Measurements from ENCODE around the gene HNRNPUL1.

HNRNPUL1 gene

DNA sequence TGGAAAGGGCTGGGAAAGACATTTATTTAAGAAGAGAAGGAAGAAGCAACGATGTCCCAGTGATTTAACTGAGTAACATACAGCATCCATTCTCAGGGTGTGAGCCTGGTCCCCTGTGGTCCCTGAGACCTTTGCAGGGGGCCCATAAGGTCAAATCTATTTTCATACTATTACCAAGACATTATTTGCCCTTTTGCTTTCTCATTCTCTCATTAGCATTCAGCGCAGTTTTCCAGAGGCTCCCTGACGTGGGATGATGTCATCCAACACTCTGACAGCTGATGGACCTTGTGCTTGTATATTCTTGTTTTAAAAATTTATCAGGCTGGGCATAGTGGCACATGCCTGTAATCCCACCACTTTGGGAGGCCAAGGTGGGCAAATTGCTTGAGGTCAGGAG lies 18.3 kb upstream of the HNRNPUL1 start:
- no peak overlapping the region for H3K4me3 ChIP-seq (ENCODE audit: low read length)
- no peak for TF ChIP-seq ZNF274 (IDR thresholded peaks at IDR 0.05; ENCODE audit: low read depth, low read length)

- no peak for TF ChIP-seq ZNF274 (IDR thresholded peaks at IDR 0.05; ENCODE audit: low read depth, low read length)
- no peak overlapping the region for H3K4me3 ChIP-seq (ENCODE audit: low read length)
These were observed 15.3 kb upstream of the HNRNPUL1 start for GRCh38 chr19:41248895-41249294.

DNA sequence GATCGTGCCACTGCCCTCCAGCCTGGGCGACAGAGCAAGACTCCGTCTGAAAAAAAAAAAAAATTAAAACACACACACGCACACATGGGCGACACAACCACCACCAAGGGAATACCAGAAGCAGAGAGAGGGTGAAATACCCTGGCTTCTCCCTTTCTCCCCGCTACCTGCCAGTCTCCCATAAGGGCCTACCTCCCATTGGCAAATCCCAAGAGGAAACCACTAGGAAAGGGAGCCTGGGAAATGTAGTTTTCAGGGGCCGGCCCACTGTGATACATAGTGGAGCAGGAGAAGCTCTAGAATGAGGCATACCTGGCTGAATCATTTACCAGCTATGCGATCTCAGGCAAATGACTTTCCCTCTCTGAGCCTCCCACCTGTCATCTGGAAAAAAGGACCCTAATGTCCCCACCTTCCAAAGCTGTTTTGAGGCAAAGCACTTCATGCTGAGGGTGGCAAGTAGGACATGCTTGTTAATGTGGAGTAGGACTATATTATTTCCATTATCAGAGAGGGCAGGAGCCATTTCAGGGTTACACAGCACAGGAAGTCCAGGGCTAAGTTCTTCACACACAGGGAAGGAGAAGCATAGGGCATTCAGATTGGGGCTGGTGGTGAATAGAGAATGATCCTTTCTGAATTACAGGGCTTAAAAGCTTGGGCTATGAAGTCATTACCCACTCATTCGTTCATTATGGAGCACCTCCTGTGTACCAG lies 14.3 kb upstream of the HNRNPUL1 start:
- H3K4me3 ChIP-seq (ENCODE audit: low read length), result no peak overlapping the region
- TF ChIP-seq ZNF274 (IDR thresholded peaks at IDR 0.05; ENCODE audit: low read depth, low read length), result no peak

DNA sequence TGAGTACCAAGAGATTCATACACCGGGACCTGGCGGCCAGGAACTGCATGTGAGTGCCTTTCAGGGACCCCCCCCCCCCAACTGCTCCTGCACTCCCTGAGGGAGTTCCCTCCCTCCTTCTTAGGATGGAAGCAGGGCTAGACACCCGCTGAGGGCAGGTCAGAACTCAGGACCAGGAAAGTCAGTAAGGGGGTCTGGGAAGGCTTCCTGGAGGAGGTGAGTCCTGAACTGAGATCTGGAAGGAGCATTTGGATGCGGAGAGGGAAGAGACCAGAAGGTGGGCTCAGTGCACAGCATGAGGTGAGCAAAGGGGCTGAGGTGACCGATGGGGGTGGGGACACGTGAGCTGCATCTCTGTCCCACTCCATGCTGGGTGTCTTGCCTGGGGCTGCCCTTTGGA lies 10.5 kb upstream of the HNRNPUL1 start:
- no peak for TF ChIP-seq ZNF274 (IDR thresholded peaks at IDR 0.05; ENCODE audit: low read depth, low read length)
- H3K4me3 ChIP-seq (ENCODE audit: low read length), result no peak overlapping the region

DNA sequence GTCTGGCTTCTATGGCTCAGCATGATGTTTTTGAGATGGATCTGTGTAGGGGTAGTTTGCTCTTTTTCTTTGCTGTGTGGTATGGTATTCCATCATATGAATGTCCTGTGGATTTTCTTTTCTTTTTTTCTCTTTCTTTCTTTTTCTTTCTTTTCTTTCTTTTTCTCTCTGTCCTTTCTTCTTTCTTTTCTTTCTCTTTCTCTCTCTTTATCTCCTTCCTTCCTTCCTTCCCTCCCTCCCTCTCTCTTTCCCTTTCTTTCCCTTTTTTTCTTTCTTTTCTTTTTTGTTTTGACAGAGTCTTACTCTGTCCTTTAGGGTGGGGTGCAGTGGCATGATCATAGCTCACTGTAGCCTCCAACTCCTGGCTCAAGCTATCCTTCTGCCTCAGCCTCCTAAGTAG lies 9.0 kb upstream of the HNRNPUL1 start:
- no peak overlapping the region for H3K4me3 ChIP-seq (ENCODE audit: low read length)
- TF ChIP-seq ZNF274 (IDR thresholded peaks at IDR 0.05; ENCODE audit: low read depth, low read length), result no peak

GRCh38 chr19:41261474-41262190 lies 2.5 kb upstream of the HNRNPUL1 start:
- peak overlapping the region; percentile 94 for H3K4me3 ChIP-seq (ENCODE audit: low read length)
- no peak for TF ChIP-seq ZNF274 (IDR thresholded peaks at IDR 0.05; ENCODE audit: low read depth, low read length)

GRCh38 chr19:41263042-41263849 lies 926 bp upstream of the HNRNPUL1 start:
- H3K4me3 ChIP-seq (ENCODE audit: low read length), result peak overlapping the region; percentile 94
- no peak for TF ChIP-seq ZNF274 (IDR thresholded peaks at IDR 0.05; ENCODE audit: low read depth, low read length)

DNA sequence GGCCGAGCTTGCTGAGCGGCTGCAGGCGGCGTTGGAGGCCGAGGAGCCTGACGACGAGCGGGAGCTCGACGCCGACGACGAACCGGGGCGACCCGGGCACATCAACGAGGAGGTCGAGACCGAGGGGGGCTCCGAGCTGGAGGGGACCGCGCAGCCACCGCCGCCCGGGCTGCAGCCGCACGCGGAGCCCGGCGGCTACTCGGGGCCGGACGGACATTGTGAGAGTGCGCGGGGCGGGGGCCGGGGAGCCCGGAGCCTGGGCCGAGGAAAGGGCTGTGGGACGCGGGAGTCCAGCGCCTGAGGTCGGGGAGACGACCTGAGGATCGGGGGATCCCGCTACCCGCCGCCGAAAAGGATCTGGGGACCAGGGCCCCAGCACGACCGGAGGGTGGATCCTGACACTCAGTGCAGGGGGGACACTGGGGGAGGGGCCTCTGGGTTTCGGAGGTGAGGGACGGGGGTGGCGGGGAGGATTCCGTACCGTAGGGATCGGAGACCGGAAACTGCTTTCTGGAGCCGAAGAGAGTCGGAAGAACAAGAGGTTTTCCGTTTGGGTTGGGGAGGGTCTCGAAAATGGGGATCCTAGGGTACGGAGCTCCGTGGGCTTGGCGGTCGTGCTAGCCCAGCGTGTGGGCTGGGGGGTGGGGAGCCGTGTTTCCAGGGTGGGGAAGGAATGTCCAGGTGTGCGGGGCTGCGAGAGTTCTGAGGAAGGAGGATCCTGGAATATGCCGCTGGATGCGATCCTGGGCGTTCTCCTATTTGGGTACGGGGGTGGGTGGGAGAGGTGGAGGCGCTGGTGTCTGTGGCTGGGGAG lies 616 bp downstream of the HNRNPUL1 start:
- no peak for TF ChIP-seq ZNF274 (IDR thresholded peaks at IDR 0.05; ENCODE audit: low read depth, low read length)
- H3K4me3 ChIP-seq (ENCODE audit: low read length), result peak overlapping the region; percentile 85

DNA sequence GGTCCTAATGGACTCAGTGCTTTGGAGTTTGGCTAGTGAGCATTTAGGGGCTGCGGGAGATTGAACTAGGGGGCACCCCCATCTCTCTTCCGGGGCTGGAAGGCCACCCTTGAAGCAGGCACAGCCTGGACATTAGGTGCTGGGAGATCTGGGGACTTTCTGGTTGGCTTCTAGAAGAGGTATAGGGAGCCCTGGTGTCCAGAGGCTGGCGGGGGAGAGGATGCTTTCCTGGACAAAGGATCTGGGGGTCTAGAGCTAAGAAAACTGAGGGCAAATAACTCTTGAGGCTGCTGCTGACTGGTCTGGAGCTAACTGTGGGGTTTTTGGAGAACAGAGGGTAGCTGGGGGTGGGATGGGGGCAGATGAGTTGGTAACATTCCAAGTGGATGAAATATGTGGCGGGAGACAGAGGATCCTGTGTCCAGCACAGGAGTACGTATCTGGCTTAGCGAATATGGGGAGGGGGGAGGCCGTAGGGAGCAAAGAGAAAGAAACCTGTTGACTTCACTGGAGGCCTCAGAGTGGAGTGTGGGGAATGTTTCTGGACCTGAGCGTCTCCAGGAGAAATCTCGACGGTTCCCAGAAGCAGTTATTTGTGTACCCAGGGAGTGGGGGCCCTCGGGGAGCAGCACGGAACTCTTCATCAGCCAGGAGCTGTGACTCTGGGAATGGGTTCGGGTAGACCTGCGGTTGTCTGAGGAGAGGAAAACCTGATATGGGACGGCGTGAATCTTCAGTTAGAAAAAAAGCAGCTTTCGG lies 1.4 kb downstream of the HNRNPUL1 start:
- no peak for TF ChIP-seq ZNF274 (IDR thresholded peaks at IDR 0.05; ENCODE audit: low read depth, low read length)
- H3K4me3 ChIP-seq (ENCODE audit: low read length), result peak overlapping the region; percentile 85

DNA sequence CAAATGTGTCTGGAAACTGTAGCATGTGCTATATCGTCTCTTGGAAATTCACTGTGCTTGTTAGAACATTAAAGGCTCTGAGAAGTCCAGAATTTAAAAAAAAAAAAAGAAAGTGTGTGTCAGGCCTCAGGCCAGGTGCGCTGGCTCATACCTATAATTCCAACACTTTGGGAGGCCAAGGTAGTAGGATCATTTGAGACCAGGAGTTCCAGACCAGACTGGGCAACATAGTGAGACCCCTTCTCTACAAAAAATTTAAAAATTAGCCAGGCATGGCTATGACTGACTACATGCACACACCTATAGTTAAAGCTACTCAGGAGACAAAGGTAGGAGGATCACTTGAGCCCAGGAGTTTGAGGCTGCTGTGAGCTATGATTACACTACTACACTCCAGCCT lies 4.9 kb downstream of the HNRNPUL1 start:
- TF ChIP-seq ZNF274 (IDR thresholded peaks at IDR 0.05; ENCODE audit: low read depth, low read length), result no peak
- no peak overlapping the region for H3K4me3 ChIP-seq (ENCODE audit: low read length)

DNA sequence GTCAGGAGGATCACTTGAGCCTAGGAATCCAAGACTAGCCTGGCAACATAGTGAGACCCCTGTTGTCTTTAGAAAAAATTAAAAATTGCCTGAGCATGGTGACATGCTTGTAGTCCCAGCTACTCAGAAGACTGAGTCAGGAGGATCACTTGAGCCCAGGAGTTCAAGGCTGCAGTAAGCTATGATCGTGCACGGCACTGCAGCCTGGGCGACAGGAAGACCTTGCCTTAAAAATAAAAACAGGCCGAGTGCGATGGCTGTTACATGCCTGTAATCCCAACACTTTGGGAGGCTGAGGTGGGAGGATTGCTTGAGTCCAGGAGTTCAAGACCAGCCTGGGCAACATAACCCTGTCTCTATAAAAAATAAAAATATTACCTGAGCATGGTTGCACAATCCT lies 5.4 kb downstream of the HNRNPUL1 start:
- no peak overlapping the region for H3K4me3 ChIP-seq (ENCODE audit: low read length)
- TF ChIP-seq ZNF274 (IDR thresholded peaks at IDR 0.05; ENCODE audit: low read depth, low read length), result no peak

DNA sequence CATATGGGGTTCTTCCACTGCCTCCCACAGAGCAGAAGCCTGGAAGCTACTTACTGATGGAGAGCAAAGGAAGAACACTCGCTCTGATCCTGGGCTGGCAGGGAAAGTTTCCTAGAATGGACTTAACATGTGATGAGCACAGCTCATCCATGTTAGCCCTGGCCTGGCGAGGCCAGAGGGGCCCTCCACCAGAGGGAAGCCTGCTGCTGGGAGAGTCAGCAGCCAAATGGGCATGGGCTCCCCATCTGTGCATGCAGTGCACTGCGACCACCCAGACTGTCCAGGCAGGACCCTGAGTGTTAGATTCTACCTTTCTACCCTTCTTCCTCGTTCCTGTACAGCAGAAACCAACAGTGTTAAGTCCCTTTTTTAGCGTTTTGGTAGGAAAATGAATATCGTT lies 8.9 kb downstream of the HNRNPUL1 start:
- H3K4me3 ChIP-seq (ENCODE audit: low read length), result no peak overlapping the region
- no peak for TF ChIP-seq ZNF274 (IDR thresholded peaks at IDR 0.05; ENCODE audit: low read depth, low read length)

DNA sequence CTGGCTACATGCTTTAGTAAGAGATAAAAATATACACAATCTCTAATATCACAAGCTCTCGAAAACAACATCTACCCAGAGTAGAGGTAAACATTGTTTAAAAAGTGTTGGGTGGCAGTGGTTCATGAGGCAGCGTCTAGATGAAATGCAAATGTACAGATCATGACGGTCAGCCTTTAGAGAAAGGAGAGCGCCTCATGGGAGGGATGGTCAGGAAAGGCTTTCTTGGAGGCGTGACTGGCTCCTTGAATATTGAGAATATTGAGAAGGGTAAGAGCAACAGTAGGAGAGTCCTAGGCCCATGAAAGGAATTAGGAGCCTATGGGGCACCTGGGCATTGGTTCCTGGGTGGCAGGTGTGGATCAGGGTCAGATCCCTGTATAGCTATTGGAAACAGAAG lies 10.6 kb downstream of the HNRNPUL1 start:
- no peak for TF ChIP-seq ZNF274 (IDR thresholded peaks at IDR 0.05; ENCODE audit: low read depth, low read length)
- no peak overlapping the region for H3K4me3 ChIP-seq (ENCODE audit: low read length)

All from GM08714 (cell line).